H1 (cell line): Measurements from ENCODE around the gene EXOSC10. TPM values are rescaled to one million over a fixed set of nuclear protein-coding genes. Genes with fewer than 3 reads are reported as not detected.

Experiments
- CTCF ChIA-PET: fragments of 300-600 bp; sonication (Branson Sonifier 250); formaldehyde crosslinking; loops from one replicate; lab custom pipeline; 2021; ENCODE audit not compliant: partially characterized antibody; lab: Charles Lee
- POLR2A ChIA-PET: fragments of 300-600 bp; sonication (Branson Sonifier 250); formaldehyde crosslinking; loops from one replicate; lab custom pipeline; 2021; ENCODE audit warnings: inconsistent platforms; ENCODE audit not compliant: partially characterized antibody; lab: Charles Lee
- DNase-seq, 2 experiments: peaks; one replicate each; pipeline versions ENCODE4 v3.0.0 to v3.0.0-alpha.2; 2010 to 2022; ENCODE audit warnings: low spot score in 2 of 2, low read depth in 1 of 2, mixed read lengths in 1 of 2
- FAIRE-seq: peaks from 2 replicates; lab custom pipeline; 2011; peaks lifted over from hg19 to GRCh38; lab: Jason Lieb, UNC
- H2AFZ ChIP-seq: 2 replicates; pipeline ENCODE4 v1.8.1; 2012; ENCODE audit warnings: low read length, inconsistent platforms
- H2AK5ac ChIP-seq: 2 replicates; pipeline ENCODE4 v1.6.1; 2013; ENCODE audit warnings: low read depth, low read length
- H2BK120ac ChIP-seq: replicated peaks from 2 replicates; pipeline ENCODE3; 2013; ENCODE audit warnings: low read depth, low read length, inconsistent platforms
- H2BK12ac ChIP-seq: 2 replicates; pipeline ENCODE4 v1.6.1; 2013; ENCODE audit warnings: low read depth, low read length
- H2BK15ac ChIP-seq: 2 replicates; pipeline ENCODE4 v1.6.1; 2013; ENCODE audit warnings: low read length
- H2BK20ac ChIP-seq: 2 replicates; pipeline ENCODE4 v1.6.1; 2013; ENCODE audit warnings: low read length
- H2BK5ac ChIP-seq: 2 replicates; pipeline ENCODE4 v1.6.1; 2013; ENCODE audit warnings: low read depth, low read length
- H3K14ac ChIP-seq: 2 replicates; pipeline ENCODE4 v1.6.1; 2013; ENCODE audit warnings: inconsistent platforms; ENCODE audit not compliant: insufficient read length
- H3K18ac ChIP-seq: 2 replicates; pipeline ENCODE4 v1.6.1; 2013; ENCODE audit warnings: low read length; ENCODE audit errors: extremely low read depth
- H3K23ac ChIP-seq: 2 replicates; pipeline ENCODE4 v1.6.1; 2013; ENCODE audit warnings: inconsistent platforms; ENCODE audit not compliant: insufficient read length
- H3K23me2 ChIP-seq: 2 replicates; pipeline ENCODE4 v1.6.1; 2013; ENCODE audit warnings: low read depth, low read length
- H3K27ac ChIP-seq: 2 replicates; pipeline ENCODE4 v1.6.1; 2011; ENCODE audit warnings: low read depth, low read length, inconsistent platforms
- H3K27me3 ChIP-seq, 4 experiments: replicated peaks in 1 of 4; 1 replicate in 1 of 4; 2 replicates in 3 of 4; pipeline versions ENCODE4 v1.6.1 to v1.8.1; 2011 to 2013; ENCODE audit warnings: low read length in 3 of 4, mild to moderate bottlenecking in 3 of 4, inconsistent platforms in 2 of 4, mixed read lengths in 2 of 4, moderate library complexity in 1 of 4; ENCODE audit not compliant: control insufficient read depth in 3 of 4, insufficient read depth in 3 of 4; ENCODE audit errors: extremely low read depth in 1 of 4
- H3K36me3 ChIP-seq, 4 experiments: 2 replicates each; pipeline versions ENCODE4 v1.6.1 to v1.8.1; 2011 to 2013; ENCODE audit warnings: mild to moderate bottlenecking in 4 of 4, low read length in 3 of 4, moderate library complexity in 2 of 4, control low read depth in 1 of 4, inconsistent platforms in 1 of 4; ENCODE audit not compliant: insufficient read depth in 4 of 4, control insufficient read depth in 2 of 4
- H3K4ac ChIP-seq: replicated peaks from 2 replicates; pipeline ENCODE3; 2013; ENCODE audit warnings: low read length, low read depth, mixed read lengths, inconsistent platforms; ENCODE audit not compliant: insufficient read length
- H3K4me1 ChIP-seq, 4 experiments: replicated peaks in 1 of 4; 1 replicate in 1 of 4; 2 replicates in 3 of 4; pipeline versions ENCODE4 v1.6.1 to v1.8.1; 2011 to 2013; ENCODE audit warnings: low read length in 3 of 4, inconsistent platforms in 2 of 4, mixed read lengths in 1 of 4; ENCODE audit not compliant: insufficient read depth in 4 of 4, control insufficient read depth in 3 of 4
- H3K4me2 ChIP-seq, 2 experiments: 2 replicates each; pipeline versions ENCODE4 v1.6.1 to v1.8.1; 2011 to 2013; ENCODE audit warnings: low read depth in 2 of 2, low read length in 2 of 2, control low read depth in 1 of 2, inconsistent platforms in 1 of 2, mild to moderate bottlenecking in 1 of 2; ENCODE audit not compliant: insufficient read depth in 1 of 2
- H3K4me3 ChIP-seq, 4 experiments: fragments of 200-600, 300-600 bp in 1 of 4; sonication (generic), shearing (Covaris generic), sonication (Bioruptor Twin) in 1 of 4; 2 replicates each; pipeline versions ENCODE4 v1.5.1 to v1.8.1; 2011 to 2016; ENCODE audit warnings: low read length in 4 of 4, low read depth in 3 of 4, control low read depth in 2 of 4, inconsistent platforms in 2 of 4, mild to moderate bottlenecking in 2 of 4, mixed read lengths in 1 of 4, moderate library complexity in 1 of 4; ENCODE audit not compliant: insufficient read depth in 2 of 4; ENCODE audit errors: extremely low read depth in 1 of 4
- H3K56ac ChIP-seq: replicated peaks from 2 replicates; pipeline ENCODE3; 2013; ENCODE audit warnings: low read depth, mild to moderate bottlenecking, mixed read lengths, low read length, inconsistent platforms; ENCODE audit not compliant: insufficient read length
- H3K79me1 ChIP-seq: 2 replicates; pipeline ENCODE4 v1.6.1; 2013; ENCODE audit warnings: low read depth, low read length, control low read depth
- H3K79me2 ChIP-seq, 2 experiments: 2 replicates each; pipeline versions ENCODE4 v1.6.1 to v1.8.1; 2012 to 2013; ENCODE audit warnings: low read length in 2 of 2, mild to moderate bottlenecking in 2 of 2, inconsistent platforms in 1 of 2; ENCODE audit not compliant: insufficient read depth in 2 of 2, control insufficient read depth in 1 of 2
- H3K9ac ChIP-seq, 4 experiments: replicated peaks in 1 of 4; 1 replicate in 1 of 4; 2 replicates in 3 of 4; pipeline versions ENCODE4 v1.6.1 to v1.8.1; 2011 to 2013; ENCODE audit warnings: low read depth in 3 of 4, low read length in 3 of 4, control low read depth in 2 of 4, mild to moderate bottlenecking in 2 of 4, moderate library complexity in 2 of 4, inconsistent platforms in 1 of 4; ENCODE audit errors: extremely low read depth in 1 of 4
- H3K9me3 ChIP-seq, 2 experiments: 2 replicates each; pipeline versions ENCODE4 v1.6.1 to v1.8.1; 2012 to 2013; ENCODE audit warnings: mild to moderate bottlenecking in 2 of 2, moderate library complexity in 2 of 2, control low read depth in 1 of 2, inconsistent platforms in 1 of 2, low read depth in 1 of 2, low read length in 1 of 2, mixed read lengths in 1 of 2; ENCODE audit not compliant: insufficient read depth in 2 of 2
- H4K20me1 ChIP-seq, 2 experiments: replicated peaks in 1 of 2; 2 replicates each; pipeline versions ENCODE3 to v1.8.1; 2011 to 2013; ENCODE audit warnings: inconsistent platforms in 2 of 2, low read length in 2 of 2, mild to moderate bottlenecking in 1 of 2; ENCODE audit not compliant: insufficient read depth in 2 of 2, control insufficient read depth in 1 of 2
- H4K5ac ChIP-seq: 2 replicates; pipeline ENCODE4 v1.6.1; 2013; ENCODE audit warnings: low read length, low read depth, mixed read lengths, inconsistent platforms; ENCODE audit not compliant: insufficient read length
- H4K8ac ChIP-seq: 2 replicates; pipeline ENCODE4 v1.8.0; 2013; ENCODE audit warnings: mild to moderate bottlenecking, moderate library complexity, low read length, inconsistent platforms; ENCODE audit not compliant: insufficient read depth; ENCODE audit errors: extremely low read depth
- H4K91ac ChIP-seq: replicated peaks from 2 replicates; pipeline ENCODE3; 2013; ENCODE audit warnings: low read length, mixed read lengths, inconsistent platforms; ENCODE audit not compliant: insufficient read length
- BRCA1 ChIP-seq: IDR thresholded peaks from 2 replicates; pipeline ENCODE4 v1.6.1; 2012; ENCODE audit warnings: low read depth, low read length, improper control_type of control experiment
- CBX8 ChIP-seq: fragments of 300-800, 300-1000 bp; sonication (generic); IDR thresholded peaks from 2 replicates; pipeline ENCODE4 v1.7.1; 2016; ENCODE audit warnings: low read depth, low read length, borderline replicate concordance
- CEBPB ChIP-seq: IDR thresholded peaks from 2 replicates; pipeline ENCODE4 v1.6.1; 2012; ENCODE audit warnings: low read depth, low read length
- CHD2 ChIP-seq: IDR thresholded peaks from 2 replicates; pipeline ENCODE4 v1.6.1; 2012; ENCODE audit warnings: low read length, improper control_type of control experiment
- CTBP2 ChIP-seq: IDR thresholded peaks from 2 replicates; pipeline ENCODE4 v1.7.0; 2011; ENCODE audit warnings: borderline replicate concordance, mild to moderate bottlenecking, moderate library complexity, mixed read lengths, low read length; ENCODE audit not compliant: insufficient read depth, insufficient read length
- EZH2 ChIP-seq: fragments of 200-600 bp; sonication (generic); IDR thresholded peaks from 2 replicates; pipeline ENCODE4 v1.7.1; 2012; ENCODE audit warnings: low read depth, mild to moderate bottlenecking, moderate library complexity, low read length, inconsistent platforms; ENCODE audit not compliant: severe bottlenecking
- KDM1A ChIP-seq: fragments of 200-600, 300-600 bp; sonication (generic); IDR thresholded peaks from 2 replicates; pipeline ENCODE4 v1.7.1; 2016; ENCODE audit warnings: mild to moderate bottlenecking, low read length, borderline replicate concordance
- RAD21 ChIP-seq, 2 experiments: IDR thresholded peaks in 1 of 2; conservative IDR thresholded peaks in 1 of 2; 2 replicates each; pipeline ENCODE4 v1.6.1; 2011; ENCODE audit warnings: low read depth in 2 of 2, low read length in 2 of 2, improper control_type of control experiment in 1 of 2, inconsistent platforms in 1 of 2, mild to moderate bottlenecking in 1 of 2, moderate library complexity in 1 of 2
- SIX5 ChIP-seq: IDR thresholded peaks from 2 replicates; pipeline ENCODE4 v1.6.1; 2011; ENCODE audit warnings: mild to moderate bottlenecking, low read depth, low read length
- SP1 ChIP-seq: IDR thresholded peaks from 2 replicates; pipeline ENCODE4 v1.6.1; 2011; ENCODE audit warnings: low read depth, low read length
- SP4 ChIP-seq: IDR thresholded peaks from 2 replicates; pipeline ENCODE4 v1.6.1; 2012; ENCODE audit warnings: low read length, inconsistent platforms
- TAF7 ChIP-seq: optimal IDR thresholded peaks from 2 replicates; pipeline ENCODE3; 2011; ENCODE audit warnings: low read depth, mild to moderate bottlenecking, inconsistent platforms, low read length, moderate library complexity, borderline replicate concordance
- WGBS, 2 experiments: shearing (Covaris generic) in 1 of 2; methylation state at CpG; one replicate each; pipeline versions ENCODE4 v1.1.6 to v1.1.7; 2013 to 2015; ENCODE audit warnings: low lambda C conversion rate in 2 of 2, mixed read lengths in 2 of 2, inconsistent platforms in 1 of 2, low coverage in 1 of 2, missing lambda C conversion rate in 1 of 2; ENCODE audit not compliant: insufficient replicate concordance in 2 of 2, insufficient coverage in 1 of 2, insufficient read length in 1 of 2; ENCODE audit errors: extremely low coverage in 1 of 2, missing lambda C conversion rate in 1 of 2; 5-methylcytosine and 5-hydroxymethylcytosine counted together
- polyA plus RNA-seq, 7 experiments: library from polyadenylated mRNA; depleted of rRNA in 3 of 7; stranded (reverse) in 5 of 7; unstranded in 2 of 7; fragments of >200 nt in 5 of 7; fragments of 200-250 nt in 2 of 7; gene quantifications; 1 replicate in 5 of 7; 2 replicates in 1 of 7; 4 replicates in 1 of 7; pipeline versions ENCODE4 v1.2.1 to v1.2.3, GENCODE V29; 2011 to 2013; ENCODE audit warnings: missing spikeins in 2 of 7, mixed read lengths in 2 of 7
- total RNA-seq: library from RNA; stranded (reverse); fragmentation: NEBNext Ultra II Directional; extraction: Animal tissue kit (Norgen Biotek cat#: 25700); gene quantifications from 2 replicates; pipeline ENCODE4 v1.2.1, GENCODE V29; 2021
- TF ChIP-seq, protein P1 (sequence below): IDR thresholded peaks from 2 replicates; pipeline ENCODE4 v1.6.1; 2012; ENCODE audit warnings: inconsistent platforms

EXOSC10 gene
- total and polyA plus RNA-seq, 2 of the 8 experiments (the other 6 are each of a cell fraction or from before 2014, with no cell fraction given) = 57.9 to 86.1 TPM

DNA sequence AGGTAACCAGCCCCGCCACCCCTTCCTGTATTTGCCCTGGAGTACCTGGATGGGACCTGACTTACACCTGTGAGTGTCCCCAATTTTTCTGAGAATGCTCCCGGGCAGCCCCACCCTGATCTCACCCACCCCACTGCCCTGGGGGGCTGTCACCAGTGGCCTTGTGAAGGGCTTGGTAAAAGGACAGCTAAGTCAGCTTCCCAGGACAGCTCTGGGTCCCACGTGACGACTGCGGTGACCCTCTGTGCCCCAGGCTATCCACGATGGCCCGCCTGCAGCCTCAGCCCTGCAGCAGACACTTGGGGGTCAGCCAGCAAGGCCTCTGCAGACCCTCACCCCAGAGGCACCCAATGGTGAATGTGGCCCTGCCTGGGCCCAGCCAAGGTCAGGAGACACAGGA, 45.5 kb downstream of the EXOSC10 start:
- H3K9me3 ChIP-seq = no peaks in the 10 kb centered on the region
- no peak overlapping the region for H3K9ac ChIP-seq
- H3K4me3 ChIP-seq = no peak overlapping the region
- peaks cover 0 to 15% (median 9%) of the 10 kb centered on the region in 4 experiments; a peak in 6 of 7 replicates for H3K4me1 ChIP-seq
- no peak overlapping the region for H3K27ac ChIP-seq
- no peak overlapping the region for H2BK5ac ChIP-seq
- H3K36me3 ChIP-seq = peaks cover 6 to 27% (median 14%) of the 10 kb centered on the region in 4 experiments; a peak in 7 of 8 replicates
- no peak overlapping the region for H2AFZ ChIP-seq
- H2BK15ac ChIP-seq = no peak overlapping the region
- POLR2A ChIA-PET = interaction anchor here (0.6 to 5.8 kb wide), 6 partner anchors 8 to 590 kb away, joined by 4 to 44 read pairs (median 14); partner anchors contain the start of gene SRM
- H3K4ac ChIP-seq = no peak overlapping the region
- CTCF ChIA-PET = interaction anchor here (0.6 to 14.5 kb wide), 5 partner anchors 12 to 553 kb away, joined by 3 to 168 read pairs (median 3); no protein-coding TSS in a partner anchor
- H4K20me1 ChIP-seq = peaks cover 3 to 9% of the 10 kb centered on the region in 2 experiments
- no peaks in the 10 kb centered on the region for H3K27me3 ChIP-seq
- no peak overlapping the region for H3K4me2 ChIP-seq
- peaks cover 0 to 7% of the 10 kb centered on the region in 2 experiments; a peak in 2 of 4 replicates for H3K79me2 ChIP-seq
- no peak overlapping the region for H4K5ac ChIP-seq
- H3K56ac ChIP-seq = no peak overlapping the region
- H4K8ac ChIP-seq = no peak overlapping the region
- no peak overlapping the region for H2BK12ac ChIP-seq
- H4K91ac ChIP-seq = no peak overlapping the region
- WGBS, 2 experiments = 91% methylated on average over 7 of the region's 7 CpGs; no CpG with 5 or more reads in 1 of the 2 experiments
- no peak overlapping the region for H2AK5ac ChIP-seq
- FAIRE-seq (no peak), DNase-seq (no peak)
- peaks cover 3% of the 10 kb centered on the region for H3K79me1 ChIP-seq
- no peak overlapping the region for H2BK20ac ChIP-seq
- no peak overlapping the region for H3K18ac ChIP-seq
- no peak overlapping the region for H2BK120ac ChIP-seq
- peaks cover 9% of the 10 kb centered on the region; the same call in 1 of the 2 replicates for H3K23me2 ChIP-seq
- no peak overlapping the region for H3K14ac ChIP-seq
- H3K23ac ChIP-seq = no peak overlapping the region
- TF ChIP-seq RAD21 (IDR thresholded peaks at IDR 0.05 in 1 of 2, conservative IDR thresholded peaks at IDR 0.05 in 1 of 2; ENCODE audit: low read depth in 2 of 2, low read length in 2 of 2) (no peak), SP1 (no peak), CHD2 (no peak), EZH2 (no peak), SIX5 (no peak), CEBPB (no peak), KDM1A (no peak), BRCA1 (no peak), CBX8 (no peak), SP4 (no peak), CTBP2 (no peak), TAF7 (no peak)
- TF ChIP-seq, protein P1, sequence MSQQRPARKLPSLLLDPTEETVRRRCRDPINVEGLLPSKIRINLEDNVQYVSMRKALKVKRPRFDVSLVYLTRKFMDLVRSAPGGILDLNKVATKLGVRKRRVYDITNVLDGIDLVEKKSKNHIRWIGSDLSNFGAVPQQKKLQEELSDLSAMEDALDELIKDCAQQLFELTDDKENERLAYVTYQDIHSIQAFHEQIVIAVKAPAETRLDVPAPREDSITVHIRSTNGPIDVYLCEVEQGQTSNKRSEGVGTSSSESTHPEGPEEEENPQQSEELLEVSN = no peak
